NB4 (cell line): ENCODE data around the gene TRAF7.

ENCODE experiments used
- CTCF ChIP-seq: IDR thresholded peaks from one replicate; pipeline ENCODE4 v1.5.1; 2012; ENCODE audit warnings: low read depth, low read length
- MAX ChIP-seq: IDR thresholded peaks from 2 replicates; pipeline ENCODE4 v1.6.1; 2011; ENCODE audit warnings: low read depth, low read length

- TF ChIP-seq CTCF (peak; percentile 45), MAX (no peak)
These were observed 39.3 kb downstream of the TRAF7 start for GRCh38 chr16:2194852-2195321.
